HepG2 (cell line): ENCODE data around the gene VPS11. TPM values are rescaled to one million over a fixed set of nuclear protein-coding genes. Genes with fewer than 3 reads are reported as not detected.

Source experiments
- CBX1 ChIP-seq: IDR thresholded peaks from one replicate; pipeline ENCODE4 v1.6.1; 2016; ENCODE audit warnings: antibody characterized with exemption, low read depth
- CREM ChIP-seq, 2 experiments: sonication (generic) in 1 of 2; formaldehyde crosslinking in 1 of 2; IDR thresholded peaks; 2 replicates each; pipeline versions ENCODE4 v1.4.0 to v1.6.1; 2016 to 2020; ENCODE audit warnings: antibody characterized with exemption in 1 of 2, mild to moderate bottlenecking in 1 of 2, missing genetic modification reagents in 1 of 2
- DMAP1 ChIP-seq: IDR thresholded peaks from 2 replicates; pipeline ENCODE4 v1.6.1; 2016
- GZF1 ChIP-seq: sonication (generic); formaldehyde crosslinking; IDR thresholded peaks from 2 replicates; pipeline ENCODE4 v1.5.1; 2020; ENCODE audit warnings: mild to moderate bottlenecking, missing genetic modification reagents
- HNRNPK ChIP-seq: fragments of 200-400 bp; formaldehyde crosslinking; IDR thresholded peaks from 2 replicates; pipeline ENCODE4 v1.6.1; 2018; ENCODE audit warnings: low read length, low read depth, moderate library complexity, mild to moderate bottlenecking; ENCODE audit not compliant: poor library complexity, severe bottlenecking
- MED13 ChIP-seq: sonication (generic); formaldehyde crosslinking; IDR thresholded peaks from 2 replicates; pipeline ENCODE4 v1.5.0; 2020; ENCODE audit warnings: missing genetic modification reagents
- NR2F1 ChIP-seq, 2 experiments: fragments of 450-650 bp in 1 of 2; formaldehyde crosslinking in 1 of 2; IDR thresholded peaks; 2 replicates each; pipeline versions ENCODE4 v1.5.0 to v1.6.1; 2016 to 2020; ENCODE audit warnings: mild to moderate bottlenecking in 1 of 2, missing compliant biosample characterization in 1 of 2, missing genetic modification reagents in 1 of 2, moderate library complexity in 1 of 2
- PCBP1 ChIP-seq: fragments of 200-400 bp; formaldehyde crosslinking; IDR thresholded peaks from 2 replicates; pipeline ENCODE4 v1.6.1; 2017; ENCODE audit warnings: mild to moderate bottlenecking, low read depth, low read length, borderline replicate concordance
- RBFOX2 ChIP-seq: fragments of 200-400 bp; formaldehyde crosslinking; IDR thresholded peaks from 2 replicates; pipeline ENCODE4 v1.6.1; 2017; ENCODE audit warnings: low read depth, mild to moderate bottlenecking, low read length
- RFX1 ChIP-seq: fragments of 450-650 bp; IDR thresholded peaks from 2 replicates; pipeline ENCODE4 v1.6.1; 2017
- RFX5 ChIP-seq: IDR thresholded peaks from 2 replicates; pipeline ENCODE4 v1.6.1; 2011; ENCODE audit warnings: low read depth, low read length, improper control_type of control experiment
- U2AF1 ChIP-seq: fragments of 200-400 bp; formaldehyde crosslinking; optimal IDR thresholded peaks from 2 replicates; pipeline ENCODE3; 2017; ENCODE audit warnings: mild to moderate bottlenecking, low read depth, low read length
- ZKSCAN1 ChIP-seq: fragments of 150-350 bp; IDR thresholded peaks from 2 replicates; pipeline ENCODE4 v1.6.1; 2014; ENCODE audit warnings: low read length
- ZNF724P ChIP-seq: sonication (generic); formaldehyde crosslinking; IDR thresholded peaks from 2 replicates; pipeline ENCODE4 v1.8.0; 2022; ENCODE audit warnings: missing genetic modification reagents, borderline replicate concordance
- ZNF879 ChIP-seq: sonication (generic); formaldehyde crosslinking; IDR thresholded peaks from 2 replicates; pipeline ENCODE4 v1.8.1; 2023; ENCODE audit warnings: missing genetic modification reagents
- ZZZ3 ChIP-seq: sonication (generic); formaldehyde crosslinking; IDR thresholded peaks from 2 replicates; pipeline ENCODE4 v1.4.0; 2020; ENCODE audit warnings: missing genetic modification reagents, mild to moderate bottlenecking, borderline replicate concordance
- polyA plus RNA-seq, 8 experiments: library from polyadenylated mRNA; depleted of rRNA in 3 of 8; stranded (reverse) in 7 of 8; unstranded in 1 of 8; fragments of >200 nt; fragmentation: Illumina TruSeq in 4 of 8; extraction: Trizol in 4 of 8; gene quantifications; 2 replicates each; pipeline versions ENCODE4 v1.2.1 to v1.2.3, GENCODE V29; 2011 to 2016; ENCODE audit warnings: low read depth in 4 of 8, missing spikeins in 1 of 8, mixed read lengths in 1 of 8; ENCODE audit not compliant: insufficient read depth in 1 of 8
- total RNA-seq, 5 experiments: library from RNA; depleted of rRNA; stranded (reverse); fragments of >200 nt; fragmentation: Illumina TruSeq; extraction: Trizol; gene quantifications; 2 replicates each; pipeline ENCODE4 v1.2.3, GENCODE V29; 2016; ENCODE audit warnings: low read depth in 1 of 5
- TF ChIP-seq, protein P1 (sequence below): sonication (generic); formaldehyde crosslinking; conservative IDR thresholded peaks from 2 replicates; pipeline ENCODE4 v1.8.0; 2022; ENCODE audit warnings: mild to moderate bottlenecking, moderate library complexity, missing genetic modification reagents
- TF ChIP-seq, protein P2 (sequence below): sonication (generic); formaldehyde crosslinking; IDR thresholded peaks from 2 replicates; pipeline ENCODE4 v1.5.1; 2020; ENCODE audit warnings: missing genetic modification reagents, mild to moderate bottlenecking, borderline replicate concordance
- TF ChIP-seq, protein P3 (sequence below): sonication (generic); formaldehyde crosslinking; IDR thresholded peaks from 2 replicates; pipeline ENCODE4 v1.5.0; 2020; ENCODE audit warnings: missing genetic modification reagents
- TF ChIP-seq, protein P4 (sequence below): IDR thresholded peaks from 2 replicates; pipeline ENCODE4 v1.6.1; 2016; ENCODE audit warnings: mild to moderate bottlenecking, missing biosample characterization, missing genetic modification reagents
- TF ChIP-seq, protein P5 (sequence below): IDR thresholded peaks from 2 replicates; pipeline ENCODE4 v1.6.1; 2016; ENCODE audit warnings: control low read depth
- TF ChIP-seq, protein P6 (sequence below): IDR thresholded peaks from 2 replicates; pipeline ENCODE4 v1.6.1; 2016; ENCODE audit warnings: missing genetic modification reagents, missing compliant biosample characterization
- TF ChIP-seq, protein P7 (sequence below): sonication (generic); formaldehyde crosslinking; IDR thresholded peaks from 2 replicates; pipeline ENCODE4 v1.4.0; 2020; ENCODE audit warnings: missing genetic modification reagents

The VPS11 gene
- total and polyA plus RNA-seq, 2 of the 13 experiments (the other 11 are each of a cell fraction or from before 2014, with no cell fraction given), result 13.7 to 21.6 TPM

DNA sequence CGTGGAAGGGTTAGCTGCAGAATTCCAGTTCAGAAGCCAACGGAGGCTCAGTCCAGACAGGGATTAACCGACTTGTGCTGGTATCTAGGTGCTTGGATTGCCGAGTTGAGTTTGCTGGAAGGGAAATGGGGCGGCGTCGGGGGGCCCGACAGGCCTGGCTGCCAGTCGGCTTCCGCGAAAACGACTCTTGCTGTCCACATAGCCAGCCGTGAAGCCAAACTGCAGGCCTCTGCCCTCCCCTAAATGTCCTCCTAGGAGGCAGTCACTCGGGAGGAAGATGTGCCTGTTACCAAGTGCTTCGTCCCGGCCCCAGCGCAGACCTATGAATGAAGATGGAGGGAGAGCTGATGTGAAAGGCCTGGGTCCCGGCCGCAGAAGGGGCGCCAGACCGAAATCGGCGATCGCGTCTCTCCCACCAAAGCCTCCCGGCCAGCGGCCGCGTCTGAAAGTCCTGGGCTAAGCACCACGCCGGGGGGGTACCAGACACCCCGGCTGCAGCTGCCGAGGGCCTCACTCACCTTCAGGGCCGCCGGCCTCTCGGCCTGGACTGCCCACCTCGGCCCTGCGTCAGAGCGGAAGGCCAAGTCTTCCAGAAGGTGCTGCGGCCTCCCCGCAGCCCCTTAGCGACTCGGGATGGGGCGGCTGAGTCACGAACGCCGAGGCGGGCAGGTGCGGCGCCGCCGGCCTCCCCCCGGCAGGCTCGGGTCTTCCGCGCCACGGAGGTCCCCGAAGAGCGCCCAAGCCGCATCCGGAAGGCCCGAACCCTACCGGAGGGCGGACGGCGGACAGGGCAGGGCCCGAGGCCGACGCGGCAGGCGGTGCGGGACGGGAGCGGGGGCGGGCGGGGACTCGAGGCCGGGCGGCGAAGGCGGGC, 26.6 kb downstream of the VPS11 start (continued):
- TF ChIP-seq CBX1 (no peak), HNRNPK (no peak), CREM (IDR thresholded peaks at IDR 0.05) (no peak), CREM (CRISPR knock-in tag; IDR thresholded peaks at IDR 0.05) (0 out of 2 replicates have a peak, but pooled peaks have one; percentile 14), DMAP1 (CRISPR knock-in tag) (no peak), RBFOX2 (peak; percentile 1; the same call in 1 of the 2 replicates), MED13 (CRISPR knock-in tag) (no peak), ZNF724P (CRISPR knock-in tag) (no peak), ZNF879 (no peak; the same call in 1 of the 2 replicates), GZF1 (CRISPR knock-in tag) (no peak), RFX1 (no peak), U2AF1 (no peak), NR2F1 (CRISPR knock-in tag; IDR thresholded peaks at IDR 0.05) (no peak), ZZZ3 (CRISPR knock-in tag) (no peak), PCBP1 (no peak), RFX5 (no peak), ZKSCAN1 (no peak)
- TF ChIP-seq, protein P1, sequence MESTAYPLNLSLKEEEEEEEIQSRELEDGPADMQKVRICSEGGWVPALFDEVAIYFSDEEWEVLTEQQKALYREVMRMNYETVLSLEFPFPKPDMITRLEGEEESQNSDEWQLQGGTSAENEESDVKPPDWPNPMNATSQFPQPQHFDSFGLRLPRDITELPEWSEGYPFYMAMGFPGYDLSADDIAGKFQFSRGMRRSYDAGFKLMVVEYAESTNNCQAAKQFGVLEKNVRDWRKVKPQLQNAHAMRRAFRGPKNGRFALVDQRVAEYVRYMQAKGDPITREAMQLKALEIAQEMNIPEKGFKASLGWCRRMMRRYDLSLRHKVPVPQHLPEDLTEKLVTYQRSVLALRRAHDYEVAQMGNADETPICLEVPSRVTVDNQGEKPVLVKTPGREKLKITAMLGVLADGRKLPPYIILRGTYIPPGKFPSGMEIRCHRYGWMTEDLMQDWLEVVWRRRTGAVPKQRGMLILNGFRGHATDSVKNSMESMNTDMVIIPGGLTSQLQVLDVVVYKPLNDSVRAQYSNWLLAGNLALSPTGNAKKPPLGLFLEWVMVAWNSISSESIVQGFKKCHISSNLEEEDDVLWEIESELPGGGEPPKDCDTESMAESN (CRISPR knock-in tag), result no peak
- TF ChIP-seq, protein P2, sequence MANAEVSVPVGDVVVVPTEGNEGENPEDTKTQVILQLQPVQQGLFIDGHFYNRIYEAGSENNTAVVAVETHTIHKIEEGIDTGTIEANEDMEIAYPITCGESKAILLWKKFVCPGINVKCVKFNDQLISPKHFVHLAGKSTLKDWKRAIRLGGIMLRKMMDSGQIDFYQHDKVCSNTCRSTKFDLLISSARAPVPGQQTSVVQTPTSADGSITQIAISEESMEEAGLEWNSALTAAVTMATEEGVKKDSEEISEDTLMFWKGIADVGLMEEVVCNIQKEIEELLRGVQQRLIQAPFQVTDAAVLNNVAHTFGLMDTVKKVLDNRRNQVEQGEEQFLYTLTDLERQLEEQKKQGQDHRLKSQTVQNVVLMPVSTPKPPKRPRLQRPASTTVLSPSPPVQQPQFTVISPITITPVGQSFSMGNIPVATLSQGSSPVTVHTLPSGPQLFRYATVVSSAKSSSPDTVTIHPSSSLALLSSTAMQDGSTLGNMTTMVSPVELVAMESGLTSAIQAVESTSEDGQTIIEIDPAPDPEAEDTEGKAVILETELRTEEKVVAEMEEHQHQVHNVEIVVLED (CRISPR knock-in tag), result no peak
- TF ChIP-seq, protein P3, sequence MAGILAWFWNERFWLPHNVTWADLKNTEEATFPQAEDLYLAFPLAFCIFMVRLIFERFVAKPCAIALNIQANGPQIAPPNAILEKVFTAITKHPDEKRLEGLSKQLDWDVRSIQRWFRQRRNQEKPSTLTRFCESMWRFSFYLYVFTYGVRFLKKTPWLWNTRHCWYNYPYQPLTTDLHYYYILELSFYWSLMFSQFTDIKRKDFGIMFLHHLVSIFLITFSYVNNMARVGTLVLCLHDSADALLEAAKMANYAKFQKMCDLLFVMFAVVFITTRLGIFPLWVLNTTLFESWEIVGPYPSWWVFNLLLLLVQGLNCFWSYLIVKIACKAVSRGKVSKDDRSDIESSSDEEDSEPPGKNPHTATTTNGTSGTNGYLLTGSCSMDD (CRISPR knock-in tag), result no peak
- TF ChIP-seq, protein P4, sequence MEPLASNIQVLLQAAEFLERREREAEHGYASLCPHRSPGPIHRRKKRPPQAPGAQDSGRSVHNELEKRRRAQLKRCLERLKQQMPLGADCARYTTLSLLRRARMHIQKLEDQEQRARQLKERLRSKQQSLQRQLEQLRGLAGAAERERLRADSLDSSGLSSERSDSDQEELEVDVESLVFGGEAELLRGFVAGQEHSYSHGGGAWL (CRISPR knock-in tag), result no peak
- TF ChIP-seq, protein P5, sequence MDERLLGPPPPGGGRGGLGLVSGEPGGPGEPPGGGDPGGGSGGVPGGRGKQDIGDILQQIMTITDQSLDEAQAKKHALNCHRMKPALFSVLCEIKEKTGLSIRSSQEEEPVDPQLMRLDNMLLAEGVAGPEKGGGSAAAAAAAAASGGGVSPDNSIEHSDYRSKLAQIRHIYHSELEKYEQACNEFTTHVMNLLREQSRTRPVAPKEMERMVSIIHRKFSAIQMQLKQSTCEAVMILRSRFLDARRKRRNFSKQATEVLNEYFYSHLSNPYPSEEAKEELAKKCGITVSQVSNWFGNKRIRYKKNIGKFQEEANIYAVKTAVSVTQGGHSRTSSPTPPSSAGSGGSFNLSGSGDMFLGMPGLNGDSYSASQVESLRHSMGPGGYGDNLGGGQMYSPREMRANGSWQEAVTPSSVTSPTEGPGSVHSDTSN, result no peak
- TF ChIP-seq, protein P6, sequence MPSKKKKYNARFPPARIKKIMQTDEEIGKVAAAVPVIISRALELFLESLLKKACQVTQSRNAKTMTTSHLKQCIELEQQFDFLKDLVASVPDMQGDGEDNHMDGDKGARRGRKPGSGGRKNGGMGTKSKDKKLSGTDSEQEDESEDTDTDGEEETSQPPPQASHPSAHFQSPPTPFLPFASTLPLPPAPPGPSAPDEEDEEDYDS (CRISPR knock-in tag), result no peak
- TF ChIP-seq, protein P7, sequence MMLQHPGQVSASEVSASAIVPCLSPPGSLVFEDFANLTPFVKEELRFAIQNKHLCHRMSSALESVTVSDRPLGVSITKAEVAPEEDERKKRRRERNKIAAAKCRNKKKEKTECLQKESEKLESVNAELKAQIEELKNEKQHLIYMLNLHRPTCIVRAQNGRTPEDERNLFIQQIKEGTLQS (CRISPR knock-in tag), result no peak
